Activated CD8-positive, alpha-beta memory T cell treated with anti-CD3 and anti-CD28 coated beads for 1 hour (primary cell): Measurements from ENCODE around the gene LRMDA.

Experiments used
- DNase-seq, 2 donors: peaks; one replicate each; pipeline ENCODE4 v3.0.0-alpha.2; 2020; ENCODE audit warnings: low read depth in 1 of 2; ENCODE audit errors: extremely low read depth in 1 of 2

The LRMDA gene

DNA sequence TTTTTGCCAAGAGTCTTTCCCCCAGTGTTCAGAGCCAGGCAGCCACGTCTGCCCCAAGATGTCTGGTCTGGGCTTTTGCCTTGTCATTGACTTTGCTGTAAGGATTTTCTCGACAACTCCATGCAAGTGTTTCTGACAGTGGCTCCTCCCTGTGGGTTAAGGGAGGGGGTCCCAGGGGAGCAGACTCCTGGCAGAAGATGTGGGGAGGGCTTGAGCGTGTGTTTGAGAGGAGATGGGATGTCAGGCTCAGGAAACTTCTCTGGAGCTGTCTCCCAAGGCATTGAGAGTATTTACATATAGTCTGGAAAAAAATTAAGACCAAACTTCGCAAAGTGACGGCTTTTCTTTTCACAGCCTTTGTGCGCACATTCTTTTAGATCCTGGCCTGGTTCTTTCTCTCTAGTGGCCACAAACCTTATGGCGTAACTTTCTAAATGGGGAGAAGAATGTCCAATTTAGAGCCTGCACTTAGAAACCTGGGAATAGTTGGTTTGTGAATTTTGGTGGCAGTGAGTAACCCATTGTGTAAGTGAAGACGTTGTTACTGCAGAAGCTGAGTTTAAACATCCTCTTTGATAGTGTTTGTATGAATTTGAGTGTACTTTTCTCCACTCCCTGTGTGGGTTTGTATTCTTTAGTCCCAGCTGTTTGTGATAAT is 201.5 kb downstream of the LRMDA start:
- DNase-seq = no peak

DNA sequence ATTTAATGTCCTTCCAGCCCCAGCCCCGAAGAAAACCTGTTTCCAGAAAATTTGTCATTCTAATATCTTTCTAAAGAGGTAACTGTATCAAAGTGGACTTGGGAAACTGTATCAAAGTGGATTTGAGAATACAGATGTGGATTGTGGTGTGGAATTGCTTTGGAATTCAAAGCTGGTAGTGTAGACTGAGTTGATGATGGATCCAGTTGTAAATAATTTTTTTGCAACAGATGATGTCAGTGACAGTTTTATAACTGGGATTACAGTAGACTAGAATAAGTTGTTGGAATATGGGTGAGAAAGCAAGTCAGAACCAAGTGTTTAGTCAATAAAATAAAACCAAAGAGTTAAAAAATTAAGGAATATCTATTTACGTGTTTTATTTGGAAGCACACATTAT is 202.1 kb downstream of the LRMDA start:
- DNase-seq = no peak

DNA sequence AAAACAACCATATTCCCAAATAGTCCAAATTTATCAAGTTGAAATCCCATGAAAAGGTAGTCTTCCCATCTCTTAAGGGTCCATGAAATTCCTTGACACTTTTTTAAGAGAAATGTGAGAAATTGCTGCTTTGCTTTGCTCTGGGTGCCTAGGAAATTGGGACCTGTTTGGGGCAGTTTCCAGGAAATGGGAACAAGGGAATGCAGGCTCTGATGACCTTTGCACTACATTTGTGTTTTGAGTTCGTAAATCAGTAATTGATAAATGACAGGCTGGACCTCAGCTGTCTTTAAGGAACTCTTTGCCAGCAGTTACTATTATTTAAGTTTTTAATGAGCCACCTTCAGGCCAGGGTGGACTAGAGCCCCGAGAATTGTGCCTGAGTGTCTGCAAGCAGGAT is 203.5 kb downstream of the LRMDA start:
- no peak for DNase-seq

GRCh38 chr10:75638752-75639151 is 207.3 kb downstream of the LRMDA start:
- DNase-seq = no peak

GRCh38 chr10:75639736-75640135 is 208.3 kb downstream of the LRMDA start:
- DNase-seq = no peak

- DNase-seq = no peak
Measured at GRCh38 chr10:75640381-75640780, 209.0 kb downstream of the LRMDA start.

DNA sequence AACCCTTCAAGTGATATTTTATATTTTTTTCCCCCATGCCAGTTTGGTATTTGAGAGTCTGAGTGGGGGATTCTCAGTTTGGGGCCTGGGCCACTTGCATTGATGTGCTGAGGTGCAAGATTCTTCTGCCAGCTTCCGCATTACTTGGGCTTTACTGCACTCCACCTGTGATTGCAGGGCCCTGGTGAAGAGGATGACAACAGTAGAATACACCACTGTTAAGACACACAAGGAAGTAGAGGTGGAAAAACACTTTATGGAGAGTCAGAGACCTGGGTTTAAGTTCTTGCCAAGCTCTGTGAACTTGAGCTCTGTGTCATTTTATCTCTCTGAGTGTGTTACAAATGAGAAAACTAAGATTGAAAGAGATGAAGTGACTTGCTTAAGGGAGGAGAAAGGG is 209.4 kb downstream of the LRMDA start:
- no peak for DNase-seq

GRCh38 chr10:75643405-75643804 is 212.0 kb downstream of the LRMDA start:
- DNase-seq = no peak

DNA sequence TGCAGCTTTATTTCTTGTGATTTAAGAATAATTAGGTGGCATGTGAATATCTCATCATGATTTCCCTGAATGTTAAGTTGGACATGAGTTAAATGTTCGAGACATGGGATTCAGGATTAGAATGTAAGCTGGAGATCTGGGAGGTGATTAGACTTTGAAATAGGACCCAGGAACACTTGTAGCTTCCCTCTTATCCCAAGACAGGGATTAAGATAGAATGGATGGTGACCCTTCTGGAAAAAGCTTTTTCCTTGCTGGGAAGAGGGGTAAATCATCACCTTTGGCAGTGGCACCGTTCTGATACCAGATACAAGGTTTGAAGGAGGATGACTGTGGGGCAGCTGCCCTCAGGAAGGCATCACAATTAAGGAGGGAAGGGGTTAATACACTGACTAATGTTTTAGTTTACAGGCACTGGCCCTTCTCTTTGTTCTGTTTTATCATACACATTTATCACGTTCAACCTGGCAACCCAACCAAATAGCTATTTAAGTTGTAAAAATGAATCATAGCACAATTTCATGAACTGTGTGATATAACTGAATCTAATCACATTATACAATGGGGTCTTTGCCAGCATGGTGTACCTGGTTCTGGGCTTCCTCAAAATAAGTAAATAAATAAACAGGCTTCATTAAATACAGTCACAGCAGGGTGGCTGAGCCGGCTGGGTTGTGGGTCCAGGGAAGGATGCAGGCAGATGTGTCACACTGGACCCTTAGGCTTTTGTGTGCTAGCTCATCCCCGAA is 212.7 kb downstream of the LRMDA start:
- DNase-seq = no peak

- DNase-seq = no peak
Measured at GRCh38 chr10:75645704-75646103, 214.3 kb downstream of the LRMDA start.

- DNase-seq = no peak
Measured at GRCh38 chr10:75646218-75646915, 214.9 kb downstream of the LRMDA start.

DNA sequence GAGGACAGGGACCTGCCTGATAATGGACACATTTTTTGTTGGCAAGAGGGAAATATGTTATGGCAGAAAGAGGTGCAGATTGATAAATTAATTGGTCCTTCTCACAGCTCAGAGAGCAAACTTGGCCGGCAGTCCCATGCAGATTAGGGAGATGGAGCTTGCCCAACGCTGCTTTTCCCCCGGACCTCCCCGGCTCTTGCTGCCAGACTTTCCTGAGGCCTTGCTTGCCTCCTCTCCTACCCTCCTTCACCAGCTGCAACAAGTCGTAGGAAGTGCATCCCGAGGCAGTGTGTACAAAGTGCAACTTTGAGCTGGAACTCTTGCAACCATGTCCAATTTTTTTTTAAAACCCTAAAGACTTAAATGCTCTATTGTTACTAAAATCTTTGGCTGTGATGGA is 215.5 kb downstream of the LRMDA start:
- DNase-seq = no peak

DNA sequence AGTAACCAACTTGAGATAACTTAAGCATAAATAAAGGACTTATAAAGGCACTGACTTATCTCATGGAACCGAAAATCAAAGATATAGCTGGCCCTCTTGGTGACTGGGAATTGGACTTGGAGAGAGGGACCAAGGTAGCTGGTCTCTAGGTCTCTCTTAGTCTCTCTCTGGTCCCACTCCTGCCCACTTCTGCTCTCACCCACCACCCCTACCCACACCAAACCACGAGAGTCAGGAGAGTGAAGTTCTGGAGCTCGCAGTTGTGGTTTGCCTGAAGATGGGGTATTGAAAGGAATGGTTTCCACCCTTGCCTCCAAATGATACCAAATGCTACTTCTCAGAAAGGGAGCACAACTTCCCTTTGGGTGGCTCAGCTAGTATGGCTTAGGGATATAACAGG is 216.3 kb downstream of the LRMDA start:
- DNase-seq = no peak

GRCh38 chr10:75648351-75648750 is 216.9 kb downstream of the LRMDA start:
- no peak for DNase-seq

DNA sequence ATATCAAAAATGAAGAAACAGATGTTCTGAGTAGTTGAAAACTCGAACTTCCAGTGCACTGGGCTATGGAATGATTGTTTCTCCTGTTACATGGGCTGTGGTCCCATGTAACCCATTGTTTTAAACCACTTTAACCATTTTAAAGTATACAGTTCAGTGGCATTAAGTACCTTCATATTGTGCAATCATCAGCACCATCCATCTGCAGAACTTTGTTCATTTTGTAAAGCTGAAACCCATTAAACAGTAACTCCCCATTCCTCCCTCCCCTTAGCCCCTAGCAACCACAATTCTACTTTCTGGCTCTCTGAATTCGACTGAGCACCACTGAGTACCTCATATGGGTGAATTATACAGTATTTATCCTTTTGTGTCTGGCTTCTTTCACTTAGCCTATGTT is 217.4 kb downstream of the LRMDA start:
- no peak for DNase-seq

- DNase-seq = no peak
Measured at GRCh38 chr10:75649466-75649865, 218.0 kb downstream of the LRMDA start.

GRCh38 chr10:75650648-75651047 is 219.2 kb downstream of the LRMDA start:
- DNase-seq = no peak

DNA sequence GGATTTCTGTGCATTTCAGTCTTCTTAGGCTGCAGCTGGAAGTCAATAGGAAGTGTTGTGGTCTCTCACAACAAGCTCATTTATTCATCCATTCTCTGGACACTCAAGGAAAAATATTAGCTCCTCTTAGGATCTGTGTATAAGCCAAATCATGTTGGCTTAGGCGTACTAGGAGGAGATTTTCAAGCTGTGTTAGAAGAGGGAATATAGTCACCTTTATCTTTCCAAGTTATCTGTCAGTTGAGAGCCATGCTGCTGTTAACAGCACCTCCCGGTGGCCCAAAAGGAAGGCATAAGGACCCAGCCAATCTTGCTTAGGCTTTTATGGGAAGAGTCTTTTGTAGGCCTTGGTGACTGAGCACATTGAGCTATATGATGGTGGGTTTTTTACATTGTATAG is 220.0 kb downstream of the LRMDA start:
- no peak for DNase-seq

DNA sequence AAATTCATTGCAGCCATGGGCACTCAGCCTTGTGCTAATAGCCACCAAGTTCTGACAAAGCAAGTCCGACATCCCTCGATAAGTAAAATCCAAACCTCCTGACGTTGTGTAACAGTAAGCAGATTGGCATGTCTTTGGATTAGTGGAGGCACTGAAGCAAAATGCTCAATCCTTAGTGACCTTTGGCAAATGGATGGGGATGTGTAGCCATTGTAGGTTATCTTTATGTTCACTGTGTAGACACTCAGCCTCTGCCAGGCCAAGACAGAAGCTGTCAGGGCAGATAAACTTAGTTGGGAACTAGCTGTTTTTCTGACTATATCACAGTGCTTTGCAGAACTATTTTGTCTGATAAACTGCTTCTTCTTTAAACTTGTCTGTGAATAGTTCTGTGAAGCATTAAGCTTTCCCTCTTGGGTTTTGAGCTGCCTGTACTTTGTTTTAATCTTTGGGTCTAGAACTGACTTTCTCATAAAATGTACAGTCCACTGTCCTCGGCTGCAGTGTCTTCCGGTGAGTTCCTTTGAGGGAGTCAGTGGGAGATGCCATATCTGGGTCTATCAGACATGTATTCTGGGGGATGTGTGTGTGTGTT is 220.8 kb downstream of the LRMDA start:
- no peak for DNase-seq

DNA sequence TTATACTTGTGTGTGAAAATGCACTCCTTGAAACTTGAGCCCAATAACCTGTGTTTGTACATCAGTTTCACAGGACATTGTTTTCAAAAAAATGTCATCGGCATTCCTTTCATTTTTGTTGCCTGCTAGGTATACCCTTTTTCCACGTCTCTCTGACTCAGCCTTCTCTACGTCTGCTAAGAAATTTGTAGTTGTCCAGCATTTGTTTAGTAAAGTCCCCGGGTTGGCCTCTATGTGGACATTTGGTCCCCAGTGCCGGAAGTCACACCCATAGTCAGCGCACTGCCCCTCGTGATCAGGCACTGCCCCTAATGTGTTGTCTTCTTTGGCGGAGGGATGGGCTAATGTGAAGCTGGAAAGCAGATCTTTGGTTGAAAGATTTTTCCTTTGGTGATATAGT is 222.3 kb downstream of the LRMDA start:
- no peak for DNase-seq

DNA sequence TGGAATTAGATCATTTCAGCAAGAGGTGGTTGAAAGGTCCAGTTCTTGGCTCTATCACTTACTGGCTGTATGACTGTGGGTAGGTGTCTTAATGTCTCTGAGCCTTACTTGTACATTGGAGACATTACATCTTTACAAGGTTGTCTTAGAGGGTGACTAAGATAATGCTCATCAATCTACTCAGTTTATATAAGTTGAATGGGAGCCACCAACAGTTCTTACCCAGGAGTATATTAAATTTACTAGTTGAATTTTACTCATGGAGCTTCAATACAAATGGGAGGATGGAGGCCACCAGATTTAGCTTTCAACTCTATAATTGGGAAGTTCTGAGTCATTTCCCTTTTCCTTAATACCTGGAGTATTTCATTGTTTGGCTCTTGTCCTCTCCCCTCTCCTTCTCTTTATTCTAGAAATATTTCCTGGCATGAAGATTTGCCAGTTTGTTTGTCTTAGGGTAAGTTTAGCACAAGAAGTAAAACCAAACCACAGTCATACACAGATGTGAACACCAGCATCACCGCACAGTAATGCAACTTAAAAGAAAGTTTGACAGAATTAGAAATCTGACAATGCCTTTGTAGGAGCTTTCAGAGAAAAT is 222.8 kb downstream of the LRMDA start:
- DNase-seq = no peak
